Activated CD8-positive, alpha-beta memory T cell treated with anti-CD3 and anti-CD28 coated beads, Interleukin-2, amount 10 ng/mL, durations not matched to agents 7 days and 5 days (primary cell): ENCODE measurements around the gene SPAG16. TPM values are rescaled to one million over a fixed set of nuclear protein-coding genes. Genes with fewer than 3 reads are reported as not detected.

Experiments
- ATAC-seq: fragments of 150-1000 bp; cut with Tn5 transposase; one replicate; pipeline ENCODE4 v1.10.0; 2021; ENCODE audit warnings: moderate library complexity
- CTCF ChIA-PET: fragments of 350-600 bp; sonication (Branson Sonifier 250); formaldehyde crosslinking; loops from one replicate; lab custom pipeline; 2021; ENCODE audit warnings: antibody characterized with exemption; lab: Charles Lee
- DNase-seq: peaks from one replicate; pipeline ENCODE4 v3.0.0-alpha.2; 2020
- H3K27ac Mint-ChIP-seq: one replicate; pipeline ENCODE4 v1.8.0; 2021; ENCODE audit warnings: mild to moderate bottlenecking, mixed read lengths
- H3K27me3 Mint-ChIP-seq: one replicate; pipeline ENCODE4 v1.8.0; 2021; ENCODE audit warnings: mixed read lengths
- H3K36me3 Mint-ChIP-seq: one replicate; pipeline ENCODE4 v1.8.0; 2021; ENCODE audit warnings: mild to moderate bottlenecking, mixed read lengths
- H3K4me1 Mint-ChIP-seq: one replicate; pipeline ENCODE4 v1.8.0; 2021; ENCODE audit warnings: mixed read lengths
- H3K4me3 Mint-ChIP-seq: one replicate; pipeline ENCODE4 v1.8.0; 2021; ENCODE audit warnings: mild to moderate bottlenecking, moderate library complexity, mixed read lengths
- H3K9me3 Mint-ChIP-seq: one replicate; pipeline ENCODE4 v1.8.0; 2022; ENCODE audit warnings: low read depth, mixed read lengths
- total RNA-seq, 2 experiments: library from RNA; stranded (reverse); gene quantifications; one replicate each; pipeline ENCODE4 v1.2.3, GENCODE V29; 2021

The SPAG16 gene
- total RNA-seq, 2 experiments from 2014 or later = 7.4 to 10.1 TPM

GRCh38 chr2:213279971-213280370 lies 4.3 kb upstream of the SPAG16 start:
- no peak for DNase-seq
- Mint-ChIP-seq H3K4me3 (no peak overlapping the region), H3K27ac (no peak overlapping the region), H3K4me1 (peaks cover 13% of the 10 kb centered on the region), H3K9me3 (peaks cover 2% of the 10 kb centered on the region), H3K27me3 (peaks cover 4% of the 10 kb centered on the region), H3K36me3 (no peaks in the 10 kb centered on the region)
- ATAC-seq = no peak
- CTCF ChIA-PET = no interaction called here

GRCh38 chr2:213281156-213281555 lies 3.1 kb upstream of the SPAG16 start:
- Mint-ChIP-seq H3K27me3 (peaks cover 2% of the 10 kb centered on the region), H3K4me3 (no peak overlapping the region), H3K4me1 (peaks cover 22% of the 10 kb centered on the region), H3K27ac (no peak overlapping the region), H3K36me3 (no peaks in the 10 kb centered on the region), H3K9me3 (peaks cover 2% of the 10 kb centered on the region)
- CTCF ChIA-PET = no interaction called here
- DNase-seq = no peak
- no peak for ATAC-seq

- ATAC-seq (no peak), DNase-seq (no peak)
- Mint-ChIP-seq H3K9me3 (no peaks in the 10 kb centered on the region), H3K4me3 (peak overlapping the region; percentile 87), H3K27me3 (no peaks in the 10 kb centered on the region), H3K4me1 (peaks cover 22% of the 10 kb centered on the region), H3K36me3 (peaks cover 2% of the 10 kb centered on the region), H3K27ac (no peak overlapping the region)
- CTCF ChIA-PET = no interaction called here
These were observed 1.1 kb downstream of the SPAG16 start for GRCh38 chr2:213285404-213285803.

GRCh38 chr2:213286161-213286560 lies 1.9 kb downstream of the SPAG16 start:
- ATAC-seq = no peak
- no peaks in the 10 kb centered on the region for H3K27me3 Mint-ChIP-seq
- peaks cover 22% of the 10 kb centered on the region for H3K4me1 Mint-ChIP-seq
- H3K4me3 Mint-ChIP-seq = no peak overlapping the region
- H3K36me3 Mint-ChIP-seq = peaks cover 2% of the 10 kb centered on the region
- no peak for DNase-seq
- H3K27ac Mint-ChIP-seq = no peak overlapping the region
- CTCF ChIA-PET = no interaction called here
- H3K9me3 Mint-ChIP-seq = no peaks in the 10 kb centered on the region

- no peaks in the 10 kb centered on the region for H3K27me3 Mint-ChIP-seq
- no peaks in the 10 kb centered on the region for H3K9me3 Mint-ChIP-seq
- peaks cover 2% of the 10 kb centered on the region for H3K36me3 Mint-ChIP-seq
- ATAC-seq = no peak
- no peak overlapping the region for H3K4me3 Mint-ChIP-seq
- DNase-seq = no peak
- CTCF ChIA-PET = interaction anchor here (0.5 kb wide), 1 partner anchor 1951 kb away, joined by 3 read pairs; no protein-coding TSS in a partner anchor
- H3K27ac Mint-ChIP-seq = no peak overlapping the region
- H3K4me1 Mint-ChIP-seq = peaks cover 12% of the 10 kb centered on the region
These were observed 4.8 kb downstream of the SPAG16 start for GRCh38 chr2:213288913-213289700.

- H3K4me1 Mint-ChIP-seq = peaks cover 3% of the 10 kb centered on the region
- no peak for ATAC-seq
- H3K36me3 Mint-ChIP-seq = peaks cover 2% of the 10 kb centered on the region
- H3K27ac Mint-ChIP-seq = no peak overlapping the region
- no peaks in the 10 kb centered on the region for H3K9me3 Mint-ChIP-seq
- no peak for DNase-seq
- H3K27me3 Mint-ChIP-seq = no peaks in the 10 kb centered on the region
- CTCF ChIA-PET = no interaction called here
- no peak overlapping the region for H3K4me3 Mint-ChIP-seq
These were observed 6.2 kb downstream of the SPAG16 start for GRCh38 chr2:213290501-213290900.

GRCh38 chr2:213296270-213296669 lies 12.0 kb downstream of the SPAG16 start:
- Mint-ChIP-seq H3K4me3 (no peak overlapping the region), H3K9me3 (no peaks in the 10 kb centered on the region), H3K27ac (no peak overlapping the region), H3K4me1 (no peaks in the 10 kb centered on the region), H3K36me3 (peaks cover 13% of the 10 kb centered on the region), H3K27me3 (no peaks in the 10 kb centered on the region)
- no peak for ATAC-seq
- CTCF ChIA-PET = no interaction called here
- DNase-seq = no peak

GRCh38 chr2:213306316-213306942 lies 22.2 kb downstream of the SPAG16 start:
- CTCF ChIA-PET = no interaction called here
- DNase-seq = no peak
- H3K27me3 Mint-ChIP-seq = no peaks in the 10 kb centered on the region
- H3K9me3 Mint-ChIP-seq = peaks cover 12% of the 10 kb centered on the region
- peaks cover 41% of the 10 kb centered on the region for H3K36me3 Mint-ChIP-seq
- no peaks in the 10 kb centered on the region for H3K4me1 Mint-ChIP-seq
- ATAC-seq = no peak
- no peak overlapping the region for H3K4me3 Mint-ChIP-seq
- no peak overlapping the region for H3K27ac Mint-ChIP-seq

GRCh38 chr2:213315168-213315876 lies 31.1 kb downstream of the SPAG16 start:
- DNase-seq = no peak
- H3K4me1 Mint-ChIP-seq = peaks cover 4% of the 10 kb centered on the region
- no peak overlapping the region for H3K27ac Mint-ChIP-seq
- ATAC-seq = no peak
- CTCF ChIA-PET = no interaction called here
- H3K36me3 Mint-ChIP-seq = peaks cover 11% of the 10 kb centered on the region
- peaks cover 2% of the 10 kb centered on the region for H3K9me3 Mint-ChIP-seq
- no peak overlapping the region for H3K4me3 Mint-ChIP-seq
- H3K27me3 Mint-ChIP-seq = no peaks in the 10 kb centered on the region

GRCh38 chr2:213316001-213316735 lies 31.9 kb downstream of the SPAG16 start:
- CTCF ChIA-PET = no interaction called here

GRCh38 chr2:213317929-213318328 lies 33.7 kb downstream of the SPAG16 start:
- CTCF ChIA-PET = no interaction called here
- peaks cover 16% of the 10 kb centered on the region for H3K36me3 Mint-ChIP-seq
- H3K4me1 Mint-ChIP-seq = peaks cover 4% of the 10 kb centered on the region
- peaks cover 6% of the 10 kb centered on the region for H3K9me3 Mint-ChIP-seq
- no peak overlapping the region for H3K4me3 Mint-ChIP-seq
- H3K27me3 Mint-ChIP-seq = no peaks in the 10 kb centered on the region
- DNase-seq (no peak), ATAC-seq (no peak)
- H3K27ac Mint-ChIP-seq = no peak overlapping the region

More at GRCh38 chr2:213316001-213316735, 31.9 kb downstream of the SPAG16 start:
- Mint-ChIP-seq H3K9me3 (peaks cover 2% of the 10 kb centered on the region), H3K4me3 (no peak overlapping the region), H3K27me3 (no peaks in the 10 kb centered on the region), H3K4me1 (peaks cover 4% of the 10 kb centered on the region), H3K36me3 (peaks cover 13% of the 10 kb centered on the region), H3K27ac (no peak overlapping the region)
- no peak for ATAC-seq
- DNase-seq = no peak

GRCh38 chr2:213320604-213321003 lies 36.3 kb downstream of the SPAG16 start:
- Mint-ChIP-seq H3K4me3 (no peak overlapping the region), H3K27ac (no peak overlapping the region), H3K9me3 (peaks cover 6% of the 10 kb centered on the region), H3K36me3 (peaks cover 16% of the 10 kb centered on the region), H3K4me1 (peaks cover 4% of the 10 kb centered on the region), H3K27me3 (no peaks in the 10 kb centered on the region)
- no peak for DNase-seq
- CTCF ChIA-PET = no interaction called here
- ATAC-seq = no peak

GRCh38 chr2:213336253-213336770 lies 52.0 kb downstream of the SPAG16 start:
- H3K27ac Mint-ChIP-seq = no peak overlapping the region
- H3K36me3 Mint-ChIP-seq = no peaks in the 10 kb centered on the region
- no peaks in the 10 kb centered on the region for H3K4me1 Mint-ChIP-seq
- CTCF ChIA-PET = no interaction called here
- H3K4me3 Mint-ChIP-seq = no peak overlapping the region
- H3K9me3 Mint-ChIP-seq = peaks cover 9% of the 10 kb centered on the region
- H3K27me3 Mint-ChIP-seq = no peaks in the 10 kb centered on the region
- no peak for ATAC-seq
- DNase-seq = no peak
